ENCODE results near the gene IL15.
"Not testable (repeated sequence)": the region's sequence is repeated elsewhere in the genome, so short reads cannot be mapped to it uniquely, and the experiment has no call there.

The IL15 gene

GRCh38 chr4:141684785-141685184, 48.4 kb downstream of the IL15 start:
- Histone ChIP-seq H3K36me3 (ENCODE audit: control insufficient read depth, insufficient read depth, low read length) (no peaks in the 10 kb centered on the region), H3K9ac (ENCODE audit: low read length) (no peak overlapping the region), H3K4me3 (ENCODE audit: low read length) (no peak overlapping the region), H3K9me3 (ENCODE audit: control insufficient read depth, low read length) (no peaks in the 10 kb centered on the region), H3K27me3 (ENCODE audit: control insufficient read depth, insufficient read depth, low read length) (no peaks in the 10 kb centered on the region), H3K4me1 (ENCODE audit: control insufficient read depth, insufficient read depth, low read length) (peaks cover 8% of the 10 kb centered on the region)

- H3K9me3 ChIP-seq (ENCODE audit: control insufficient read depth, low read length), result no peaks in the 10 kb centered on the region
- H3K4me3 ChIP-seq (ENCODE audit: low read length), result no peak overlapping the region
- no peaks in the 10 kb centered on the region for H3K4me1 ChIP-seq (ENCODE audit: control insufficient read depth, insufficient read depth, low read length)
- H3K27me3 ChIP-seq (ENCODE audit: control insufficient read depth, insufficient read depth, low read length), result no peaks in the 10 kb centered on the region
- H3K9ac ChIP-seq (ENCODE audit: low read length), result no peak overlapping the region
- H3K36me3 ChIP-seq (ENCODE audit: control insufficient read depth, insufficient read depth, low read length), result no peaks in the 10 kb centered on the region
Observed at GRCh38 chr4:141686146-141686775, 49.9 kb downstream of the IL15 start.

- H3K4me3 ChIP-seq (ENCODE audit: low read length), result no peak overlapping the region
- no peaks in the 10 kb centered on the region for H3K27me3 ChIP-seq (ENCODE audit: control insufficient read depth, insufficient read depth, low read length)
- no peaks in the 10 kb centered on the region for H3K4me1 ChIP-seq (ENCODE audit: control insufficient read depth, insufficient read depth, low read length)
- H3K9me3 ChIP-seq (ENCODE audit: control insufficient read depth, low read length), result no peaks in the 10 kb centered on the region
- no peaks in the 10 kb centered on the region for H3K36me3 ChIP-seq (ENCODE audit: control insufficient read depth, insufficient read depth, low read length)
- H3K9ac ChIP-seq (ENCODE audit: low read length), result no peak overlapping the region
Observed at GRCh38 chr4:141686879-141687278, 50.5 kb downstream of the IL15 start.

- H3K4me1 ChIP-seq (ENCODE audit: control insufficient read depth, insufficient read depth, low read length); H3K9me3 ChIP-seq (ENCODE audit: control insufficient read depth, low read length); H3K27me3 ChIP-seq (ENCODE audit: control insufficient read depth, insufficient read depth, low read length); H3K9ac ChIP-seq (ENCODE audit: low read length); H3K4me3 ChIP-seq (ENCODE audit: low read length); H3K36me3 ChIP-seq (ENCODE audit: control insufficient read depth, insufficient read depth, low read length): not testable (repeated sequence)
Observed at GRCh38 chr4:141689726-141690296, 53.4 kb downstream of the IL15 start.

- H3K36me3 ChIP-seq (ENCODE audit: control insufficient read depth, insufficient read depth, low read length); H3K27me3 ChIP-seq (ENCODE audit: control insufficient read depth, insufficient read depth, low read length); H3K9ac ChIP-seq (ENCODE audit: low read length); H3K4me1 ChIP-seq (ENCODE audit: control insufficient read depth, insufficient read depth, low read length); H3K4me3 ChIP-seq (ENCODE audit: low read length); H3K9me3 ChIP-seq (ENCODE audit: control insufficient read depth, low read length): not testable (repeated sequence)
Observed at GRCh38 chr4:141691247-141691646, 54.9 kb downstream of the IL15 start.

- no peaks in the 10 kb centered on the region for H3K4me1 ChIP-seq (ENCODE audit: control insufficient read depth, insufficient read depth, low read length)
- H3K9ac ChIP-seq (ENCODE audit: low read length), result no peak overlapping the region
- no peaks in the 10 kb centered on the region for H3K27me3 ChIP-seq (ENCODE audit: control insufficient read depth, insufficient read depth, low read length)
- no peak overlapping the region for H3K4me3 ChIP-seq (ENCODE audit: low read length)
- no peaks in the 10 kb centered on the region for H3K9me3 ChIP-seq (ENCODE audit: control insufficient read depth, low read length)
- no peaks in the 10 kb centered on the region for H3K36me3 ChIP-seq (ENCODE audit: control insufficient read depth, insufficient read depth, low read length)
Observed at GRCh38 chr4:141692081-141692480, 55.7 kb downstream of the IL15 start.

GRCh38 chr4:141697116-141697515, 60.7 kb downstream of the IL15 start:
- Histone ChIP-seq H3K9me3 (ENCODE audit: control insufficient read depth, low read length) (no peaks in the 10 kb centered on the region), H3K9ac (ENCODE audit: low read length) (no peak overlapping the region), H3K4me1 (ENCODE audit: control insufficient read depth, insufficient read depth, low read length) (no peaks in the 10 kb centered on the region), H3K4me3 (ENCODE audit: low read length) (no peak overlapping the region), H3K36me3 (ENCODE audit: control insufficient read depth, insufficient read depth, low read length) (no peaks in the 10 kb centered on the region), H3K27me3 (ENCODE audit: control insufficient read depth, insufficient read depth, low read length) (no peaks in the 10 kb centered on the region)

- H3K36me3 ChIP-seq (ENCODE audit: control insufficient read depth, insufficient read depth, low read length), result no peaks in the 10 kb centered on the region
- H3K9me3 ChIP-seq (ENCODE audit: control insufficient read depth, low read length), result no peaks in the 10 kb centered on the region
- no peaks in the 10 kb centered on the region for H3K4me1 ChIP-seq (ENCODE audit: control insufficient read depth, insufficient read depth, low read length)
- no peaks in the 10 kb centered on the region for H3K27me3 ChIP-seq (ENCODE audit: control insufficient read depth, insufficient read depth, low read length)
- no peak overlapping the region for H3K9ac ChIP-seq (ENCODE audit: low read length)
- H3K4me3 ChIP-seq (ENCODE audit: low read length), result no peak overlapping the region
Observed at GRCh38 chr4:141702472-141703182, 66.2 kb downstream of the IL15 start.

- Histone ChIP-seq H3K9me3 (ENCODE audit: control insufficient read depth, low read length) (no peaks in the 10 kb centered on the region), H3K27me3 (ENCODE audit: control insufficient read depth, insufficient read depth, low read length) (no peaks in the 10 kb centered on the region), H3K4me3 (ENCODE audit: low read length) (no peak overlapping the region), H3K36me3 (ENCODE audit: control insufficient read depth, insufficient read depth, low read length) (no peaks in the 10 kb centered on the region), H3K9ac (ENCODE audit: low read length) (no peak overlapping the region), H3K4me1 (ENCODE audit: control insufficient read depth, insufficient read depth, low read length) (no peaks in the 10 kb centered on the region)
Observed at GRCh38 chr4:141703497-141703896, 67.1 kb downstream of the IL15 start.

- Histone ChIP-seq H3K27me3 (ENCODE audit: control insufficient read depth, insufficient read depth, low read length) (no peaks in the 10 kb centered on the region), H3K4me3 (ENCODE audit: low read length) (no peak overlapping the region), H3K36me3 (ENCODE audit: control insufficient read depth, insufficient read depth, low read length) (no peaks in the 10 kb centered on the region), H3K9ac (ENCODE audit: low read length) (no peak overlapping the region), H3K4me1 (ENCODE audit: control insufficient read depth, insufficient read depth, low read length) (no peaks in the 10 kb centered on the region), H3K9me3 (ENCODE audit: control insufficient read depth, low read length) (no peaks in the 10 kb centered on the region)
Observed at GRCh38 chr4:141705048-141705746, 68.8 kb downstream of the IL15 start.

- Histone ChIP-seq H3K36me3 (ENCODE audit: control insufficient read depth, insufficient read depth, low read length) (no peaks in the 10 kb centered on the region), H3K4me3 (ENCODE audit: low read length) (no peak overlapping the region), H3K27me3 (ENCODE audit: control insufficient read depth, insufficient read depth, low read length) (no peaks in the 10 kb centered on the region), H3K9ac (ENCODE audit: low read length) (no peak overlapping the region), H3K9me3 (ENCODE audit: control insufficient read depth, low read length) (no peaks in the 10 kb centered on the region), H3K4me1 (ENCODE audit: control insufficient read depth, insufficient read depth, low read length) (no peaks in the 10 kb centered on the region)
Observed at GRCh38 chr4:141705747-141706377, 69.5 kb downstream of the IL15 start.

- Histone ChIP-seq H3K9me3 (ENCODE audit: control insufficient read depth, low read length) (no peaks in the 10 kb centered on the region), H3K4me3 (ENCODE audit: low read length) (no peak overlapping the region), H3K9ac (ENCODE audit: low read length) (no peak overlapping the region), H3K4me1 (ENCODE audit: control insufficient read depth, insufficient read depth, low read length) (no peaks in the 10 kb centered on the region), H3K27me3 (ENCODE audit: control insufficient read depth, insufficient read depth, low read length) (no peaks in the 10 kb centered on the region), H3K36me3 (ENCODE audit: control insufficient read depth, insufficient read depth, low read length) (no peaks in the 10 kb centered on the region)
Observed at GRCh38 chr4:141706445-141706844, 70.1 kb downstream of the IL15 start.
